Calu3 (cell line): ENCODE results near the gene CDS1. TPM values are rescaled to one million over a fixed set of nuclear protein-coding genes. Genes with fewer than 3 reads are reported as not detected.
A peak's percentile ranks its signal among the peaks of the same experiment; 100 is the strongest.
"Not testable (repeated sequence)": the region's sequence is repeated elsewhere in the genome, so short reads cannot be mapped to it uniquely, and the experiment has no call there.

ENCODE experiments used
- Bru-seq: library from RNA; stranded (reverse); fragments of 400-500 nt; gene quantifications from one replicate; lab custom pipeline; 2021; lab: Mats Ljungman, UMichigan
- BruChase-seq, 2 experiments: library from RNA; stranded (reverse); fragments of 400-500 nt; gene quantifications; one replicate each; lab custom pipeline; 2021; lab: Mats Ljungman, UMichigan
- BruUV-seq: library from RNA; stranded (reverse); fragments of 400-500 nt; replicated peaks from 2 replicates; lab custom pipeline; 2021; lab: Mats Ljungman, UMichigan
- CTCF ChIA-PET: fragments of 300-600 bp; sonication (Branson Sonifier 250); formaldehyde crosslinking; loops from one replicate; lab custom pipeline; 2022; ENCODE audit warnings: antibody characterized with exemption; lab: Charles Lee
- DNase-seq: peaks from one replicate; pipeline ENCODE4 v3.0.0; 2022
- H3K27ac Mint-ChIP-seq: one replicate; pipeline ENCODE4 v1.8.0; 2022; ENCODE audit warnings: mixed read lengths; ENCODE audit not compliant: unreplicated experiment
- H3K27me3 Mint-ChIP-seq: one replicate; pipeline ENCODE4 v1.8.0; 2022; ENCODE audit warnings: mixed read lengths; ENCODE audit not compliant: unreplicated experiment
- H3K36me3 Mint-ChIP-seq: one replicate; pipeline ENCODE4 v1.8.0; 2022; ENCODE audit warnings: mild to moderate bottlenecking, moderate library complexity, mixed read lengths; ENCODE audit not compliant: insufficient read depth, unreplicated experiment
- H3K4me1 Mint-ChIP-seq: one replicate; pipeline ENCODE4 v1.8.0; 2022; ENCODE audit warnings: mild to moderate bottlenecking, low read depth, mixed read lengths; ENCODE audit not compliant: unreplicated experiment
- H3K4me3 Mint-ChIP-seq: one replicate; pipeline ENCODE4 v1.8.0; 2022; ENCODE audit warnings: mild to moderate bottlenecking, low read depth, moderate library complexity, mixed read lengths; ENCODE audit not compliant: unreplicated experiment
- H3K9me3 Mint-ChIP-seq: one replicate; pipeline ENCODE4 v1.8.0; 2022; ENCODE audit warnings: low read depth, mixed read lengths; ENCODE audit not compliant: unreplicated experiment
- CTCF ChIP-seq: fragments of 200-600 bp; IDR thresholded peaks from one replicate; pipeline ENCODE4 v1.8.0; 2022; ENCODE audit warnings: antibody characterized with exemption; ENCODE audit not compliant: unreplicated experiment
- intact Hi-C: fragments of 100-400 bp; cut with micrococcal nuclease; formaldehyde crosslinking; loops from one replicate; pipeline ENCODE4 v1.10.0; 2022; ENCODE audit not compliant: unreplicated experiment
- long read RNA-seq: library from polyadenylated mRNA; stranded (forward); transcript quantifications from one replicate; pipeline ENCODE4 v2.0.0, GENCODE V29; 2022
- total RNA-seq: library from RNA; stranded (reverse); gene quantifications from 2 replicates; pipeline ENCODE4 v1.2.3, GENCODE V29; 2022

CDS1 gene
- total RNA-seq (18.8 and 22.4 TPM in 2 replicates), Bru-seq, nascent RNA (percentile 76 among the genes with signal in this experiment), BruChase-seq, experiment 1, labeled RNA remaining after a 6-hour chase (percentile 79 among the genes with signal in this experiment), BruChase-seq, experiment 2, labeled RNA remaining after a 2-hour chase (percentile 72 among the genes with signal in this experiment)
- long read RNA-seq, full-length matches to known transcripts, result 8 of 15 reads
- long read RNA-seq, partial matches to known transcripts, result 1 of 15 reads
- long read RNA-seq, other reads (novel, unspliced or antisense), result 6 of 15 reads

DNA sequence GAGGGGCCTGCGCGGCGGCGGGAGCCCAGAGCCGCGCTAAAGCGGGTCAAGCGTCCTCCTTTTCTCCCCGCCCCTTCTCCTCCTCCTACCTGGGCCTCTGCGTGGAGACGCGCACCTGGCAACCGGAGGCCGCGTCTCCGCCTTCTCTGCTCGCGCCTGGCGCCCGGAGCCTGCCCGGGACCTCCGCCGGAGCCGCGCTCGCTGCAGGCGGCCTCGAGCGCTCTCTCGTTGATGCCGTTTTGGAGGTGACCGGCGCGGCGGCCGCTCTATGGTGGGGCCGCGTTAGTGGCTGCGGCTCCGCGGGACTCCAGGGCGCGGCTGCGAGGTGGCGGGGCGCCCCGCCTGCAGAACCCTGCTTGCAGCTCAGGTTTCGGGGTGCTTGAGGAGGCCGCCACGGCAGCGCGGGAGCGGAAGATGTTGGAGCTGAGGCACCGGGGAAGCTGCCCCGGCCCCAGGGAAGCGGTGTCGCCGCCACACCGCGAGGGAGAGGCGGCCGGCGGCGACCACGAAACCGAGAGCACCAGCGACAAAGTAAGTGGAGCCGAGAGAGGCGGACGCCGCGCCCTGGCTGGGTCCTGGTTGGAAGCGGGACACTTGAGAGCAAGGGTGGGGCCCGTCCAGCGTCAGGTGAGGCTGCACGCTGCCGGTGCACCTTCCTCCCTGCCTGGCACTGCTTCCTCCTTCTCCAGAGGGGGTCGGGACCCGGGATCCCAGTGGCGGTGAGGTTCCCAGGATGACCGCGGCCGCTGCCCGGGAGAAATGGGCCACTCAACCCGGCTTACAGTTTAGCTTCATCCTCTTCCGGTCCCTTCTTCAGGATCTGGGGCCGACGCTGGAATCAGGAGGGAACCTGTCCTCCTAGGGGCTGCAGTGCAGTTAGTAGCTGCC lies at the start of gene CDS1:
CDS1 (plus strand) TSS at position 140 of the 888 bp plus-strand sequence; CDS start at position 415, 275 bp downstream.
- intact Hi-C loops, result loop anchor here (10.0 kb wide), 1 partner anchor 52 kb away; no protein-coding TSS in a partner anchor
- CTCF ChIA-PET, result interaction anchor here (2.0 kb wide), 1 partner anchor 10 kb away, joined by 12 read pairs; no protein-coding TSS in a partner anchor
- DNase-seq, result peak; percentile 53
- peaks cover 39% of the 10 kb centered on the region for H3K36me3 Mint-ChIP-seq
- no peak for TF ChIP-seq CTCF
- no peaks in the 10 kb centered on the region for H3K27me3 Mint-ChIP-seq
- H3K4me1 Mint-ChIP-seq, result peaks cover 36% of the 10 kb centered on the region
- H3K9me3 Mint-ChIP-seq, result no peaks in the 10 kb centered on the region
- no TSS peak for BruUV-seq
- peak within 1 kb of the TSS; percentile 86 for H3K4me3 Mint-ChIP-seq
- H3K27ac Mint-ChIP-seq, result peak within 1 kb of the TSS; percentile 71

DNA sequence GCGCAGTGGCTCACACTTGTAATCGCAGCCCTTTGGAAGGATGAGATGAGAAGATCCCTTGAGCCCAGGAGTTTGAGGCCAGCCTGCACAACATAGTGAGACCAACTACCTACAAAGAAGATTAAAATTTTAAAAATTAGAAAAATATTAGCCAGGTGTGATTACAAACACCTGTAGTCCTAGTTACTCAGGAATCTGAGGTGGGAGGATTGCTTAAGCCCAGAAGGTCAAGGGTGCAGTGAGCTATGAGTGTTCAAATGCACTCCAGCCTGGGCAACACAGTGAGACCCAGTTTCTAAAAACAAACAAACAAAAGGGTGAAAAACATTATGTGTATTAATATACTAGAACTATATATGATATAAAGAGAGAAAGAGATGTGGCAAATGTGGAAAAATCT lies 47.0 kb upstream of the CDS1 start:
- no peaks in the 10 kb centered on the region for H3K27me3 Mint-ChIP-seq
- TF ChIP-seq CTCF, result no peak
- intact Hi-C loops, result no loop called here
- no peak overlapping the region for H3K27ac Mint-ChIP-seq
- H3K9me3 Mint-ChIP-seq, result peaks cover 5% of the 10 kb centered on the region
- no peak overlapping the region for H3K4me3 Mint-ChIP-seq
- no peaks in the 10 kb centered on the region for H3K4me1 Mint-ChIP-seq
- DNase-seq, result no peak
- no peaks in the 10 kb centered on the region for H3K36me3 Mint-ChIP-seq
- BruUV-seq, result no TSS peak
- CTCF ChIA-PET, result no interaction called here

- Mint-ChIP-seq H3K4me1 (no peaks in the 10 kb centered on the region), H3K27me3 (no peaks in the 10 kb centered on the region), H3K4me3 (no peak overlapping the region), H3K27ac (no peak overlapping the region), H3K9me3 (peaks cover 2% of the 10 kb centered on the region), H3K36me3 (no peaks in the 10 kb centered on the region)
- no TSS peak for BruUV-seq
- CTCF ChIA-PET, result no interaction called here
- intact Hi-C loops, result no loop called here
- DNase-seq, result no peak
- TF ChIP-seq CTCF, result no peak
These were observed 37.8 kb upstream of the CDS1 start for GRCh38 chr4:84545093-84545492.

GRCh38 chr4:84547211-84547610 lies 35.7 kb upstream of the CDS1 start:
- no peak for DNase-seq
- Mint-ChIP-seq H3K4me3 (no peak overlapping the region), H3K4me1 (no peaks in the 10 kb centered on the region), H3K27ac (no peak overlapping the region), H3K36me3 (no peaks in the 10 kb centered on the region), H3K9me3 (no peaks in the 10 kb centered on the region), H3K27me3 (no peaks in the 10 kb centered on the region)
- TF ChIP-seq CTCF, result no peak
- intact Hi-C loops, result no loop called here
- BruUV-seq, result no TSS peak
- CTCF ChIA-PET, result no interaction called here

DNA sequence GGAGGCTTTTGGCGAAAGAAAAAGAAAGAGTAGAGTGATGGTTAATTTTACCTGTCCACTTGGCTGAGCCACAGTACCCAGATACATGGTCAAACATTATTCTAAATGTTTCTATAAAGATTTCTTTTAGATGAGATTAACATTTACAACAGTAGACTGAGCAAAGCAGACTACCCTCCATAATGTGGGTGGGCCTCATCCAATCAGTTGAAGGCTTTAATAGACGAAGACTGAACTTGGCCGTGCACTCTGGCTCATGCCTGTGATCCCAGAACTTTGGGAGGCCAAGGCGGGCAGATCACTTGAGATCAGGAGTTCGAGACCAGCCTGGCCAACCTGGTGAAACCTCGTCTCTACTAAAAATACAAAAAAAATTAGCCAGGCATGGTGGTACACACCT lies 33.7 kb upstream of the CDS1 start:
- DNase-seq, H3K4me3 Mint-ChIP-seq, H3K27me3 Mint-ChIP-seq, intact Hi-C loops, H3K9me3 Mint-ChIP-seq, CTCF ChIA-PET, H3K4me1 Mint-ChIP-seq, H3K36me3 Mint-ChIP-seq, H3K27ac Mint-ChIP-seq, BruUV-seq: not testable (repeated sequence)
